Measurements from ENCODE around the gene EIF3A.
"Not testable (repeated sequence)": the region's sequence is repeated elsewhere in the genome, so short reads cannot be mapped to it uniquely, and the experiment has no call there.

EIF3A gene

GRCh38 chr10:119049777-119050176 lies 30.8 kb downstream of the EIF3A start:
- DNase-seq = no peak

- no peak for DNase-seq
Measured at GRCh38 chr10:119049361-119049760, 31.3 kb downstream of the EIF3A start.

GRCh38 chr10:119045561-119045960 lies 35.1 kb downstream of the EIF3A start:
- DNase-seq = no peak

GRCh38 chr10:119042169-119042568 lies 38.4 kb downstream of the EIF3A start:
- DNase-seq = no peak

GRCh38 chr10:119041326-119041725 lies 39.3 kb downstream of the EIF3A start:
- no peak for DNase-seq

- no peak for DNase-seq
Measured at GRCh38 chr10:119039161-119039560, 41.5 kb downstream of the EIF3A start.

GRCh38 chr10:119031496-119032059 lies 49.0 kb downstream of the EIF3A start:
- DNase-seq = no peak

- DNase-seq = peak; percentile 74
Measured at GRCh38 chr10:119030421-119031250, 50.0 kb downstream of the EIF3A start.

GRCh38 chr10:119029613-119030420 lies 50.8 kb downstream of the EIF3A start, which contains the start of gene NANOS1:
Gene NANOS1, plus strand, starts transcription at chr10:119029714. Its CDS starts 88 bp downstream, at chr10:119029802.
- DNase-seq = no peak

- peak; percentile 83 for DNase-seq
Measured at GRCh38 chr10:119028900-119029612, 51.6 kb downstream of the EIF3A start.

- DNase-seq = not testable (repeated sequence)
Measured at GRCh38 chr10:119028445-119028899, 52.1 kb downstream of the EIF3A start.

GRCh38 chr10:119026301-119027110 lies 54.1 kb downstream of the EIF3A start:
- DNase-seq = no peak

GRCh38 chr10:119025776-119026175 lies 54.8 kb downstream of the EIF3A start:
- DNase-seq = no peak

GRCh38 chr10:119025336-119025735 lies 55.3 kb downstream of the EIF3A start:
- no peak for DNase-seq

- no peak for DNase-seq
Measured at GRCh38 chr10:119024882-119025281, 55.7 kb downstream of the EIF3A start.

GRCh38 chr10:119023553-119023868 lies 57.1 kb downstream of the EIF3A start:
- no peak for DNase-seq

- no peak for DNase-seq
Measured at GRCh38 chr10:119022846-119023552, 57.6 kb downstream of the EIF3A start.

GRCh38 chr10:119020627-119020946 lies 60.0 kb downstream of the EIF3A start:
- DNase-seq = no peak

GRCh38 chr10:119007211-119007574 lies 73.4 kb downstream of the EIF3A start:
- no peak for DNase-seq

- DNase-seq = peak; percentile 4
Measured at GRCh38 chr10:119006451-119007210, 74.0 kb downstream of the EIF3A start.
